ENCODE results near the gene CTNNBL1. TPM values are rescaled to one million over a fixed set of nuclear protein-coding genes. Genes with fewer than 3 reads are reported as not detected.

Gene CTNNBL1
- total RNA-seq, 1 donor from 2014 or later = 58.0 TPM

DNA sequence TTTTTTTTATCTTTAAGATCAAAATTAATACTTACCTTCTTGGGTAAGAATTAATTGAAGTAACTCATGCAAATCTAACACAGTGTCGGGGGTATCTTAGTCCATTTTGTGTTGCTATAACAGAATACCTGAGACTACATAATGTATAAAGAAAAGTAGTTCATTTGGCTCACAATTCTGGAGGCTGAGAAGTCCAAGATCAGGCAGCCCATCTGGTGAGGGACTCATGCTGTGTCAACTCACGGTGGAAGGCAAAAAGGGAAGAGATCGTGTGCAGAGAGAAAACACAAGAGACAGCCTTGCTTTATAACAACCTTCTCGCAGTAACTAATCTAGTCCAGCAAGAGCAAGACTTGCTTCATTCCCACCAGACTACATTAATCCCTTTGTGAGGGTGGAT lies 116.2 kb downstream of the CTNNBL1 start:
- Mint-ChIP-seq H3K27me3 (ENCODE audit: unreplicated experiment) (no peaks in the 10 kb centered on the region), H3K9me3 (ENCODE audit: unreplicated experiment) (no peaks in the 10 kb centered on the region), H3K4me1 (ENCODE audit: low read depth, unreplicated experiment) (peaks cover 10% of the 10 kb centered on the region), H3K27ac (ENCODE audit: unreplicated experiment) (no peak overlapping the region), H3K36me3 (ENCODE audit: unreplicated experiment) (peaks cover 9% of the 10 kb centered on the region), H3K4me3 (ENCODE audit: unreplicated experiment) (no peak overlapping the region)
- no peak for DNase-seq
- TF ChIP-seq, protein P1, sequence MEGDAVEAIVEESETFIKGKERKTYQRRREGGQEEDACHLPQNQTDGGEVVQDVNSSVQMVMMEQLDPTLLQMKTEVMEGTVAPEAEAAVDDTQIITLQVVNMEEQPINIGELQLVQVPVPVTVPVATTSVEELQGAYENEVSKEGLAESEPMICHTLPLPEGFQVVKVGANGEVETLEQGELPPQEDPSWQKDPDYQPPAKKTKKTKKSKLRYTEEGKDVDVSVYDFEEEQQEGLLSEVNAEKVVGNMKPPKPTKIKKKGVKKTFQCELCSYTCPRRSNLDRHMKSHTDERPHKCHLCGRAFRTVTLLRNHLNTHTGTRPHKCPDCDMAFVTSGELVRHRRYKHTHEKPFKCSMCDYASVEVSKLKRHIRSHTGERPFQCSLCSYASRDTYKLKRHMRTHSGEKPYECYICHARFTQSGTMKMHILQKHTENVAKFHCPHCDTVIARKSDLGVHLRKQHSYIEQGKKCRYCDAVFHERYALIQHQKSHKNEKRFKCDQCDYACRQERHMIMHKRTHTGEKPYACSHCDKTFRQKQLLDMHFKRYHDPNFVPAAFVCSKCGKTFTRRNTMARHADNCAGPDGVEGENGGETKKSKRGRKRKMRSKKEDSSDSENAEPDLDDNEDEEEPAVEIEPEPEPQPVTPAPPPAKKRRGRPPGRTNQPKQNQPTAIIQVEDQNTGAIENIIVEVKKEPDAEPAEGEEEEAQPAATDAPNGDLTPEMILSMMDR (IDR thresholded peaks at IDR 0.05; ENCODE audit: partially characterized antibody, unreplicated experiment) = no peak

DNA sequence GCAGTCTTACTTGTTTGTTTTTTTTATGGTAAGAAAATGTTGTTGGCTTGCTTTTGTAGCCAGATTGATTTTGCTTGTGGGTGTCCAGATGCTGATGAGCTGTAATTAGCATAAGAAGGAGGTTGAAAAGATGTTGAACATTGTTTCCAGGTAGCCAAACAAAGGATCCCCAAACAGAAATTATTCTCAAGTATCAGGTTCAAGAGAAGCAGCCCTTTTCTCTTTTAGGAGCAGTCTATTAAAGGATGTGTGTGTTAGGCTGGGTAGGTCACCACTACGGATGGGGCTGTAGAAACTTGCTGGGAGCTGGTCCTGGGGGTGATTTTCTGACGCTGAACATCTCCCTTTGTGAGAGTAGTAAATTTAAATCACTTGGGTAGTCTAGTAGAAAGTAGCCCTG lies 122.2 kb downstream of the CTNNBL1 start:
- Mint-ChIP-seq H3K27ac (ENCODE audit: unreplicated experiment) (no peak overlapping the region), H3K4me1 (ENCODE audit: low read depth, unreplicated experiment) (peaks cover 12% of the 10 kb centered on the region), H3K9me3 (ENCODE audit: unreplicated experiment) (no peaks in the 10 kb centered on the region), H3K36me3 (ENCODE audit: unreplicated experiment) (no peaks in the 10 kb centered on the region), H3K27me3 (ENCODE audit: unreplicated experiment) (peaks cover 2% of the 10 kb centered on the region), H3K4me3 (ENCODE audit: unreplicated experiment) (no peak overlapping the region)
- DNase-seq = no peak
- TF ChIP-seq, protein P1 (IDR thresholded peaks at IDR 0.05; ENCODE audit: partially characterized antibody, unreplicated experiment) = no peak

DNA sequence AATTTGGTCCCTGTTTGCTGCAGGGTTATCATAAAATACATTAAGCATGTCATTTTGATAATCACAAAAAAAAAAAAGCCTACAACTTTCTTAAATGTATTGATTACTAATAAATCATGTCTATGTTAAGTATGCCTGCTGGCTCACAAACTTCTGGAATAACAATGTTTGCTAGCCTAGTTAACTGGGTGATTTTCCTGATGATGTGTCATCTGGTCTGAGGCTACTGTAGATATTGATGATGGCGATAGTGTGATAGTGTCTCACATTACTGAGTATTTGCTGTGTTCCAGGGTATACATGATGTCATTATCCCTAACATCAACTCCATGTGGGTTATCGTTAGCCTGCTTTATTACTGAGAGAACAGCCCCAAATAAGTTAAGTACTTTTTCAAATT lies 122.9 kb downstream of the CTNNBL1 start:
- Mint-ChIP-seq H3K36me3 (ENCODE audit: unreplicated experiment) (no peaks in the 10 kb centered on the region), H3K4me3 (ENCODE audit: unreplicated experiment) (no peak overlapping the region), H3K27ac (ENCODE audit: unreplicated experiment) (no peak overlapping the region), H3K27me3 (ENCODE audit: unreplicated experiment) (peaks cover 2% of the 10 kb centered on the region), H3K4me1 (ENCODE audit: low read depth, unreplicated experiment) (peaks cover 14% of the 10 kb centered on the region), H3K9me3 (ENCODE audit: unreplicated experiment) (no peaks in the 10 kb centered on the region)
- TF ChIP-seq, protein P1 (IDR thresholded peaks at IDR 0.05; ENCODE audit: partially characterized antibody, unreplicated experiment) = no peak
- DNase-seq = no peak

DNA sequence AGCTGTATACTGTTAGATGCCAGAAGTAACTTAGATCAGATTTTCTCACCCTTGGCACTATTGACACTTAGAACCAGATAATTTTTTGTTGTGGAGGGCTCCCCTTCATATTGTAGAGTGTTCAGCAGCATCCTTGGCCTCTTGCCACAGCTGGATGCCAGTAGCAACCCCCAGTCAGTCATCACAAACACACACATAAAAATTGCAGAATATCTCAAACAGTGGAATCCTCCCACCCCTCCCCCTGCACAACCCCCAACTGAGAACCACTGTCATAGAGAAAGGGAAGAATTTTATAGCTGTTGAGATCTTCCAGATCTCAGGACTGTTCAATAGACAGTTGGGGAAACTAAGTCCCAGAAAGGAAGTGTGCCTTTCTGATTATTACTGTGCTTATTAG lies 127.9 kb downstream of the CTNNBL1 start:
- no peak for DNase-seq
- Mint-ChIP-seq H3K4me1 (ENCODE audit: low read depth, unreplicated experiment) (peaks cover 14% of the 10 kb centered on the region), H3K27ac (ENCODE audit: unreplicated experiment) (no peak overlapping the region), H3K36me3 (ENCODE audit: unreplicated experiment) (no peaks in the 10 kb centered on the region), H3K27me3 (ENCODE audit: unreplicated experiment) (no peaks in the 10 kb centered on the region), H3K4me3 (ENCODE audit: unreplicated experiment) (no peak overlapping the region), H3K9me3 (ENCODE audit: unreplicated experiment) (no peaks in the 10 kb centered on the region)
- TF ChIP-seq, protein P1 (IDR thresholded peaks at IDR 0.05; ENCODE audit: partially characterized antibody, unreplicated experiment) = no peak

DNA sequence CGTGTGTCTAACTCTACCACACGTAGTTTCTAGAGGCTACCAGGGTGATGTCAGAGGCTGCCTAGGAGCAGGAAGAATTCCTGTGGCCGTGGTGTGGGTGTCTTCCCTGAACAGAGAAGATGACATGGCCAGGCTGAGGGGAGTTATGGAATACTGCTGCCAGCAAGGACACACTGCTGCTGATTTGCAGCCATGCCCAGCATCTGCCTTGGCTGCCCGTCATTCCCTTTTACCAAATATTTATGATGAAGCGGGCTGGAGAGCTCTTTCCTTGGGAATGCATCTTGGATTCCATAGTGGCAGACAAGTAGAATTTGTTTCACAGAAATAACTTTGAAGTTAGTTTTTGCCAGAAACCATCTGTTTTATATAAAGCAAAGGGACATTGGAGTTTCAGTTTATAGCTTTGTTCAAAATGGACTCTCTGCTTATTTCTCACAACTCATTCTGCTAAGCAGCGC lies 128.3 kb downstream of the CTNNBL1 start:
- Mint-ChIP-seq H3K27me3 (ENCODE audit: unreplicated experiment) (no peaks in the 10 kb centered on the region), H3K4me1 (ENCODE audit: low read depth, unreplicated experiment) (peaks cover 12% of the 10 kb centered on the region), H3K9me3 (ENCODE audit: unreplicated experiment) (no peaks in the 10 kb centered on the region), H3K36me3 (ENCODE audit: unreplicated experiment) (no peaks in the 10 kb centered on the region), H3K27ac (ENCODE audit: unreplicated experiment) (no peak overlapping the region), H3K4me3 (ENCODE audit: unreplicated experiment) (no peak overlapping the region)
- TF ChIP-seq, protein P1 (IDR thresholded peaks at IDR 0.05; ENCODE audit: partially characterized antibody, unreplicated experiment) = no peak
- no peak for DNase-seq

All from glutamatergic neuron (in vitro differentiated cells).